Esophagus squamous epithelium (tissue), 5 donors: ENCODE measurements around the gene TTC16. TPM values are rescaled to one million over a fixed set of nuclear protein-coding genes. Genes with fewer than 3 reads are reported as not detected.

Source experiments
- DNase-seq: peaks from one replicate; lab custom pipeline; 2025; lab: John Stamatoyannopoulos, UW
- H3K27ac ChIP-seq, 4 donors: fragments of 200-600 bp; sonication (generic); one replicate each; pipeline ENCODE4 v1.5.1; 2016 to 2019; ENCODE audit warnings: mild to moderate bottlenecking in 1 of 4
- H3K27me3 ChIP-seq, 4 donors: fragments of 200-600 bp; sonication (generic); 1 replicate in 3 of 4; 2 replicates in 1 of 4; pipeline versions ENCODE4 v1.5.1 to v1.6.0; 2017 to 2021; ENCODE audit warnings: antibody characterized with exemption in 1 of 4
- H3K36me3 ChIP-seq, 3 donors: fragments of 200-600 bp; sonication (generic); one replicate each; pipeline ENCODE4 v1.5.1; 2016 to 2019
- H3K4me1 ChIP-seq, 3 donors: fragments of 200-600 bp; sonication (generic); one replicate each; pipeline ENCODE4 v1.5.1; 2017 to 2019
- H3K4me3 ChIP-seq, 4 donors: fragments of 200-600 bp; sonication (generic); 1 replicate in 3 of 4; 2 replicates in 1 of 4; pipeline ENCODE4 v1.5.1; 2016 to 2019; ENCODE audit warnings: mild to moderate bottlenecking in 2 of 4, moderate library complexity in 1 of 4
- H3K9me3 ChIP-seq, 3 donors: fragments of 200-600 bp; sonication (generic); one replicate each; pipeline ENCODE4 v1.5.1; 2016 to 2019
- POLR2A ChIP-seq, 4 donors: fragments of 450-650 bp; IDR thresholded peaks; one replicate each; pipeline ENCODE4 v1.6.1; 2017; ENCODE audit warnings: antibody characterized with exemption in 4 of 4, mild to moderate bottlenecking in 4 of 4, moderate library complexity in 3 of 4
- WGBS, 2 donors: methylation state at CpG; one replicate each; pipeline ENCODE4 v1.1.5; 2018; 5-methylcytosine and 5-hydroxymethylcytosine counted together
- intact Hi-C: fragments of 100-400 bp; cut with DNase I; formaldehyde crosslinking; loops from one replicate; pipeline ENCODE4 v1.15.0; 2022
- total RNA-seq, 4 donors: library from RNA; depleted of rRNA; stranded (reverse); fragments of >200 nt; gene quantifications; one replicate each; pipeline ENCODE4 v1.1.0, GENCODE V29; 2016
- TF ChIP-seq, protein P1 (sequence below), 6 experiments: fragments of 450-650 bp in 4 of 6; fragments of 200-600 bp in 2 of 6; sonication (generic) in 2 of 6; IDR thresholded peaks; one replicate each; pipeline ENCODE4 v1.5.1; 2016 to 2019; ENCODE audit warnings: antibody characterized with exemption in 6 of 6, mild to moderate bottlenecking in 4 of 6, moderate library complexity in 4 of 6
- donor health status: DM: yes; HTN: yes; CAD: no.

TTC16 gene
- total RNA-seq, 4 donors from 2014 or later: under 0.01 to 0.23 TPM; not detected in 2

DNA sequence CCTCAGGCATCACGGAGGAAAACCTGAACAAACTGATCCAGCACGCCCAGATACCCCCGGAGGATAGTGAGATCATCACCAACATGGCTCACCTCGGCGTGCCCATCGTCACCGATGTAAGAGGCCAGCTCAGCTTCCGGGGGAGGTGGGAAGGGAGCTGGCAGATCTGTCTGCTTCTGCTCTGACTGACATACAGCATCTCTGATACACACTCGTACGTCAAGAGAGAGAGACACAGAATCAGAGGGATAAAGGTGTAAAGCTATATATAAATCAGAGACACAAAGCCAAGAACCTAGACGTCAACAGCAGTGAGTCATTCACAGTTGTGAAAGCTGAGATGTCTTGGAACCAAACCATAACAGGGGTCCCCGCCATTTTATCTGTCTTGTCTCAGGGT is 39.2 kb upstream of the TTC16 start:
- no peak for DNase-seq
- peaks cover 3 to 91% (median 13%) of the 10 kb centered on the region in 3 donors for H3K36me3 ChIP-seq
- WGBS, 2 donors: 73 to 84% methylated on average over 10 to 11 of the region's 12 CpGs
- intact Hi-C loops: no loop called here
- H3K9me3 ChIP-seq: no peaks in the 10 kb centered on the region
- H3K4me1 ChIP-seq: no peaks in the 10 kb centered on the region
- no peak for TF ChIP-seq POLR2A (IDR thresholded peaks at IDR 0.05)
- TF ChIP-seq, protein P1, sequence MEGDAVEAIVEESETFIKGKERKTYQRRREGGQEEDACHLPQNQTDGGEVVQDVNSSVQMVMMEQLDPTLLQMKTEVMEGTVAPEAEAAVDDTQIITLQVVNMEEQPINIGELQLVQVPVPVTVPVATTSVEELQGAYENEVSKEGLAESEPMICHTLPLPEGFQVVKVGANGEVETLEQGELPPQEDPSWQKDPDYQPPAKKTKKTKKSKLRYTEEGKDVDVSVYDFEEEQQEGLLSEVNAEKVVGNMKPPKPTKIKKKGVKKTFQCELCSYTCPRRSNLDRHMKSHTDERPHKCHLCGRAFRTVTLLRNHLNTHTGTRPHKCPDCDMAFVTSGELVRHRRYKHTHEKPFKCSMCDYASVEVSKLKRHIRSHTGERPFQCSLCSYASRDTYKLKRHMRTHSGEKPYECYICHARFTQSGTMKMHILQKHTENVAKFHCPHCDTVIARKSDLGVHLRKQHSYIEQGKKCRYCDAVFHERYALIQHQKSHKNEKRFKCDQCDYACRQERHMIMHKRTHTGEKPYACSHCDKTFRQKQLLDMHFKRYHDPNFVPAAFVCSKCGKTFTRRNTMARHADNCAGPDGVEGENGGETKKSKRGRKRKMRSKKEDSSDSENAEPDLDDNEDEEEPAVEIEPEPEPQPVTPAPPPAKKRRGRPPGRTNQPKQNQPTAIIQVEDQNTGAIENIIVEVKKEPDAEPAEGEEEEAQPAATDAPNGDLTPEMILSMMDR (IDR thresholded peaks at IDR 0.05): no peak
- H3K27ac ChIP-seq: no peak overlapping the region
- no peak overlapping the region for H3K4me3 ChIP-seq
- no peaks in the 10 kb centered on the region for H3K27me3 ChIP-seq

GRCh38 chr9:127679506-127679905 is 36.4 kb upstream of the TTC16 start:
- no peak for TF ChIP-seq POLR2A (IDR thresholded peaks at IDR 0.05)
- TF ChIP-seq, protein P1 (IDR thresholded peaks at IDR 0.05): no peak
- H3K27ac ChIP-seq: no peak overlapping the region
- H3K36me3 ChIP-seq: peaks cover 3 to 93% (median 4%) of the 10 kb centered on the region in 3 donors
- no peak overlapping the region for H3K4me3 ChIP-seq
- WGBS, 2 donors: 66 to 73% methylated on average over 2 of the region's 2 CpGs
- DNase-seq: no peak
- no peaks in the 10 kb centered on the region for H3K9me3 ChIP-seq
- H3K4me1 ChIP-seq: no peaks in the 10 kb centered on the region
- no peaks in the 10 kb centered on the region for H3K27me3 ChIP-seq
- intact Hi-C loops: no loop called here

- Histone ChIP-seq H3K36me3 (peaks cover 3 to 89% (median 4%) of the 10 kb centered on the region in 3 donors), H3K4me3 (no peak overlapping the region), H3K27me3 (no peaks in the 10 kb centered on the region), H3K27ac (no peak overlapping the region), H3K9me3 (no peaks in the 10 kb centered on the region), H3K4me1 (no peaks in the 10 kb centered on the region)
- TF ChIP-seq, protein P1 (IDR thresholded peaks at IDR 0.05): no peak
- no peak for TF ChIP-seq POLR2A (IDR thresholded peaks at IDR 0.05)
- intact Hi-C loops: no loop called here
- DNase-seq: no peak
- WGBS, 2 donors: 86 to 92% methylated on average over 10 to 11 of the region's 11 CpGs
These were observed 35.7 kb upstream of the TTC16 start for GRCh38 chr9:127680226-127680625.

DNA sequence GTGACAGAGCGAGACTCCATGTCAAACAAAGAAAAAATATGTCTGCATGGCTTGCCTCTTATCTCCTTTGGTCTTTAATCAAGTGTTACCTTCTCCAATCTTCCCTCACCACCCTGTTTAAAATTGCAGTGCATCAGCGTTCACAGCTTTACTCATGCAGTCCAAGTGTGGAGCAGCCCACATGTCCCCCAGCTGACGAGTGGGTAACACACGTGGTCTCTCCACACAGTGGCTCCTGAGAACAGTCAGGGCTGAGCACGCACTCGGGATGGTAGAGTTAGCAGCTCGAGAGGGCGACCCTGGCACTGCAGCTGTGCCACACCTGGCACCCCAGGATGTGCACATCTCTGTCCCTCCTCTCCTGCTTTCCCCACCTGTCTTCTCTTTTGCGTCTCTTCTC is 35.0 kb upstream of the TTC16 start:
- Histone ChIP-seq H3K4me3 (no peak overlapping the region), H3K4me1 (no peaks in the 10 kb centered on the region)

GRCh38 chr9:127682351-127683136 is 33.3 kb upstream of the TTC16 start:
- intact Hi-C loops: no loop called here
- Histone ChIP-seq H3K27me3 (no peaks in the 10 kb centered on the region), H3K27ac (no peak overlapping the region), H3K4me1 (no peaks in the 10 kb centered on the region), H3K36me3 (peaks cover 0 to 74% (median 3%) of the 10 kb centered on the region in 3 donors), H3K9me3 (no peaks in the 10 kb centered on the region), H3K4me3 (no peak overlapping the region)
- no peak for DNase-seq
- TF ChIP-seq, protein P1 (IDR thresholded peaks at IDR 0.05): no peak
- no peak for TF ChIP-seq POLR2A (IDR thresholded peaks at IDR 0.05)
- WGBS, 2 donors: 90 to 94% methylated on average over 8 to 22 of the region's 23 CpGs

More for the DNA sequence above, 35.0 kb upstream of the TTC16 start:
- intact Hi-C loops: no loop called here
- H3K27me3 ChIP-seq: no peaks in the 10 kb centered on the region
- WGBS, 2 donors: 86 to 91% methylated on average over 9 of the region's 9 CpGs
- no peak for TF ChIP-seq POLR2A (IDR thresholded peaks at IDR 0.05)
- no peaks in the 10 kb centered on the region for H3K9me3 ChIP-seq
- no peak for DNase-seq
- no peak overlapping the region for H3K27ac ChIP-seq
- H3K36me3 ChIP-seq: peaks cover 3 to 83% (median 4%) of the 10 kb centered on the region in 3 donors
